ENCODE data around the gene NELL1.
A peak's percentile ranks its signal among the peaks of the same experiment; 100 is the strongest.

The NELL1 gene

DNA sequence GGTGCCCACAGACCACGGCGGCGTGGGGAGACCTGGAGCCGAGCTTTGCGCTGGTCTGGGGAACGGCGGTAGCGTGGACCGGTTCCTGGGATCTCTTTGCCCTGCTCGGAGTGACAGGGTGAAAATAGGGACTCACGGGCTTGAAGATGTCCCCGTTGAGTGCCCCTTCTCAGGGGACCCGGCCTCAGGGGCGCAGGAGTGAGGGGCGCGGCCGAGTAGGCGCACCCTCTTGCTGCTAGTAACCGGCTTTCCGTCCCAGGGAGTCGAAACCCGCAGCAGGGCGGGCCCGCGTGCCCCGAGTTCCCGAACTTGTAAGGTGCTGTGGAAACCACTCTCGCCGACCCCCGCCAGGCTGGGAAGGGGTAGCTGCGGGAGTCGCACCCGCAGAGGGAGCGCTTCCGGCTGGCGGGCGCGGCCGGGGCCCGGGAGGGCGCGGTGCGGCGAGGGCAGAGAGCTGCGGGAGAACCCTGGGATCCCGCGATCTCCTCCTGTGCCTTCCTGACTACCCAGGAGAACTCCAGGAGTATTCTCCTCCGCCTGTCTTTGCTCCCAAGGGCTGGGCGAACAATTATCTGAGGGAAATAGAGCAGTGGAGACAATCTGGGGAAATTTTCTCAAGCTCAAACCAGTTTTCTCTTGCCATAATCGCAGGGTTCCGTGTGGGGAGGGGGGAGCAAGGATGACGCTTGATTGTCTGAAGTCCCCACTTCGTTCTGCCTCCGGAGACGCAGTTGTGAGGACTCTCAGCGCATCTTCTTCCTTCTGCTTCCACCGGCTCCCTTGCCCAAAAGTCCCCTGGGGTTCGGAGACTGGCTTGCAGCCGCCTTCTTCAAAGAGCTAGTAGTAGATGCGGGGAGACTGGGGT is 666 bp downstream of the NELL1 start:
- DNase-seq: no peak

DNA sequence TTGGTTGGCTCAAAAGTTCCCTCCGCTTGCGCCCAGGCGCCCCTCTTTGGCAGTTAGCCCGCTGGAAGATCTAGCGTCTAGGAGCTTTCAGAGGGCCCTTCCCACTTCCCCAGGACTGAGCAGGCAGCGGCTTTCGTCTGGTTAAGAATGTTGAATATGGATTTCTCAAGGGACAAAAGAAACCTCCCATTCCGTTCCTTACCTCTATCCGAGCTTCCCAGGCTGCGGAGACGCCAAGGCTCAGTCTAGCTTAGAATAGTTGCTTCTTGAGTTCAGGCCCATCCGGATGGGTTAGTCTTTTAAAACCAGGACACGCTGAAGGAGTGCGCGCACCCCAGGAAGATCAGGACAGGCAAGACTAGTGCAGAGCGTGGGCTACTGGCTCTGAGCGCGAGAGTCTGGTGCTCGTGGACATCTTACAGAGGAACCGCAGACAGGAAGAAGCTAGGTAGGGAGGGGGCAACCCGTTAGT is 1.6 kb downstream of the NELL1 start:
- DNase-seq: no peak

DNA sequence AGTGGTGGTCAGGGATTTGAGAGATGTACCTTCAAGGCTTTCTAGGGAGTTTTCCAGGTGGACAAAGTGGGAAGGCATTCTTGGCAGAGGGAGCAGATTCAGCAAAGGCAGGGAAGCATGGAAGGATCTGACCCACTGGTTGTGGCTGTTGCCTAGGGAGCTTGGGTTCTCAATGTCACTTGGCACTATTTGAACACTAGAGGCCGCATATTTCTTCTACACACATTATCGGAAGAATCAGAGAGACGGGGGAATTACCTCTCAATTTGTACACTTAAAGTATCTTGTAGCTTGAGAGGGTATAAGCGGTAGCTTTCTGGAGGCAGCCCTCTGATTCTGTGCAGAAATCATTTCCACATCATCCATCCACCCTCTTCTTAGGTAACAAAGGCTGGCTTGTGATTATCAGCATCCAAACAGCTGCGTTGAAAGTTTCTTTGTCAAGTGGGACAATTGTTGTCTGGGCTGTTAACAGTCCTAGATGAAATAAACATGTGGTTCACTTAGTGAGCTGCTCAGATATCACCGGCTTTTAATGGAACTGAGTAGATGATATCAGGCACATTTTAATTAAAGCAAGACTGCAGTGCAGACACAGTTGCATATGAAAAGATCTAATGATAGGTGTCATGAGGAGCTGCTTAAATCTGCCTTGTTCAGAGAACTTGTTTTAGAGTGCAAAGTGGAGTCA is 2.6 kb downstream of the NELL1 start:
- peak; percentile 46 for DNase-seq

DNA sequence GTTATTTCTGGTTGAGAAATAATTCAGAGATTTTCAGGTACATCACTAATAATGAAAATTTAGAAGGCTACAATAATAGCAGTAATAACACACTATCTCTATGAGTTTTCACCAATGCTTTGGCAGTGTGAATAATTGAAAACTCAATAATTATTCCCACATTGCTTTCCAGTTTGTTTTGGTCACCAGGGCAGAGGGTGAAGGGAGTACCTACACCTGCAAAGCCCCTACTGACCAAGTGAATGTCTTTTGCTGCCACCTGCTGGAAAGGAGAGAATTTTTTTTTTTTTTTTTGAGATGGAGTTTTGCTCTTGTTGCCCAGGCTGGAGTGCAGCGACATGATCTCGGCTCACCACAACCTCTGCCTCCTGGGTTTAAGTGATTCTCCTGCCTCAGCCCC is 3.2 kb downstream of the NELL1 start:
- DNase-seq: peak; percentile 25

DNA sequence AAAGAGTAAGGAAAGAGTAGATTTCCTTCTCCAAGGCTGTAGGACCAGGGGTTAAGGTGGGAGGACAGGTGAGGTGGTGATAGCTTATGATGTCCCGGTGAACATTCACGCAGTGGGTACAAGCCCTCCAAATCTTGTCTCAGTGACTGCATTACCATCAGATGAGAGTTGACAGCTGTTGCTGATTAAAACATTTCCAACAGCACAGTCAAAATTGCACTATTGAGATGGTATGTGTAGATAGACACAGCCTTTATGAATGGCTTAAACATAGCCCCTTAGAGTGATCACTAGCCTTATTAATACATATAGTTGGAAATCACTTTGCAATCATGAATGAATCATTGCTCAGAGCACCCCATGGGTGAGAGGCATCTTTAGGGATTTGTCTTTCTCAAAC is 7.3 kb downstream of the NELL1 start:
- DNase-seq: no peak

DNA sequence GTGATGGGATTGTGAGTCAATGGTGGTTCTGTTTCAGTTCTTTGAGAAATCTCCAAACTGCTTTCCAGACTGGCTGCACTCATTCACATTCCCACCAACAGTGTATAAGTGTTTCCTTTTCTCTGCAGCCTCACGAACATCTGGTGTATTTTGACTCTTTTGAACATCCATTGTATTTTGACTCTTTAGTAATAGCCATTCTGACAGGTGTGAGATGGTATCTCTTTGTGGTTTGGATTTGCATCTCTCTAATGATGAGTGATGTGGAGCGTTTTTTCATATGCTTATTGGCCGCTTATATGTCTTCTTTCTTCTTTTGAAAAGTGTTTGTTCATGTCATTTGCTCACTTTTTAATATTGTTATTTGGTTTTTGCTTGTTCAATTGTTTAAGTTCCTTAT is 19.4 kb downstream of the NELL1 start:
- no peak for DNase-seq

DNA sequence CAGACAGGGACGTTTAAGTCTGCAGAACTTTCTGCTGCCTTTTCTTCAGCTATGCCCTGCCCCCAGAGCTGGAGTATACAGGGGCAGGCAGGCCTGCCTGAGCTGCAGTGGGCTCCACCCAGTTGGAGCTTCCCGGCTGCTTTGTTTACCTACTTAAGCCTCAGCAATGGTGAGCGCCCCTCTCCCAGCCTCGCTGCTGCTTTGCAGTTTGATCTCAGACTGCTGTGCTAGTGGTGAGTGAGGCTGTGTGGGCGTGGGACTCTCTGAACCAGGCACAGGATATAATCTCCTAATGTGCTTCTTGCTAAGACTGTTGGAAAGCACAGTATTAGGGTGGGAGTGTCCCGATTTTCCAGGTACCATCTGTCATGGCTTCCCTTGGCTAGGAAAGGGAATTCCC is 38.5 kb downstream of the NELL1 start:
- DNase-seq: no peak

DNA sequence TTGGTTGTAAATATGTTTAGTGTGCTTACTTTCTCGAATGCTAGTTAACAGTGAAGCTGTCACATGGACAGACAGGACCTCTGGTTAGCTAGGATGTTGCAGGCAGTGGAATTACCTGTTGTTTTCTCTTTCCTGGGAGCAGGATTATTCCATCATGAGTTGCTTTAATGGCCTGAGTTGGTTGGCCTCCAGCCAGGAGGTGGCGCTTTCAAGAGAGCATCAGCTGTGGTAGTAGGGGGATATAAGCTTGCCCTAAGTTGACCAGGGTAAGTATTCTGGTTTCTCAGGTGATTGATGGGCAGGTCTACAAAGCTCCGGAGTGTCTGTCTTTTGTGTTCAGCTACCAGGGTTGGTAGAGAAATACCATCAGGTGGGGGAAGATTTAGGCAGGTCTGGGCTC is 43.5 kb downstream of the NELL1 start:
- no peak for DNase-seq

DNA sequence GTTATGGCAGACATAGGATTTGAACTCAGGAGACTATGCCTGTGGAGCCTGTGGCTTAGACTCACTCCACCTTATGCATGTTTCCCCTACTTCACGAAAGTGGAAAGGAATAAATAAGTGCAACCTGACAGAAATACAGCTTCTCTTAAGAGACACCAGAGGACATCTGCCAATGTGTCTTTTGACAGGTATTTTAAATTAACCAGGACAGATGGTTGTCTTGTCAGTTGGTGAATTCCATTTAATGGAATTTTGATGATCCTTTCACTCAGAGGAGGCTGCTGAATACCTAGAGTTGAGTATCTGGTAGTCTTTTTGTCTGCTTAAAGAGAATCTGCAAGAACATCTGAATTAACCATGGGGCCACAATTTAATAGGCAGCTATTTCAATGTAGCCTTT is 46.1 kb downstream of the NELL1 start:
- no peak for DNase-seq

DNA sequence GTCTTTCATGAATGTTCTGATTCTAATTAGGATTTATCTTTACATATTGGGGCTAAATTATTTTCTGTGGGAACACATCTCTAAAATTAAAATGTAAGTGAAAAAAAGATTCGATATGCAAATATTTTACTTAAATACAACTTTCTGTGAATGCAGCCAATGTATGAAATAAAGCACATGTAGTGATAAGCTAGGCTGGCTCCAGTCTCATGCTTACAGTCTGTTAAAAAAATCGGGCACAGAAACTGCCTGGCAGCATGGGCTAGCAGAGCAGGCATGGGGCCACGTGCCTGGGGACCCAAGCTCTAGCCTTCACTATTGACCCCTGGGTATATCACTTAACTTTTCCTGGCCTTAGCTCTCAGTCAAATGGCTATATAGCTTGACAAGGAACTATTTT is 46.5 kb downstream of the NELL1 start:
- no peak for DNase-seq

DNA sequence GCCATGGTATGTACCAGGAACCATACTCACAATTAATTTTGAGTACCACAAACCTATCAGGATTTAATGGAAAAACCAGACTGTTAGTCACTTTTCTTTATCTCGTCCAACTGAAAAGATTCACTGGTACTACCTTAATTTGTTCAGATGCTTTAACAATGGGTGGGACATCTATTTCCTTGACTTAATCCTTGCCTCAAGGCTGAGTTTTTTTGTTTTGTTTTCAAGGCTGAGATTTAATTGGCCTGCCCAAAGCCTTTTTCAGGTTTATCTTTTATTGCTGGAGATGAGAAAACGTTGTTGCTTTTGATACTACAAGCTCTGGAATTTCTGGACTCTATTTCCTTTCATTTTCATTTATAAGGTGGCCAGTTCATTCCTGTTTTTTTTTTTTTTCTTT is 50.4 kb downstream of the NELL1 start:
- DNase-seq: no peak

DNA sequence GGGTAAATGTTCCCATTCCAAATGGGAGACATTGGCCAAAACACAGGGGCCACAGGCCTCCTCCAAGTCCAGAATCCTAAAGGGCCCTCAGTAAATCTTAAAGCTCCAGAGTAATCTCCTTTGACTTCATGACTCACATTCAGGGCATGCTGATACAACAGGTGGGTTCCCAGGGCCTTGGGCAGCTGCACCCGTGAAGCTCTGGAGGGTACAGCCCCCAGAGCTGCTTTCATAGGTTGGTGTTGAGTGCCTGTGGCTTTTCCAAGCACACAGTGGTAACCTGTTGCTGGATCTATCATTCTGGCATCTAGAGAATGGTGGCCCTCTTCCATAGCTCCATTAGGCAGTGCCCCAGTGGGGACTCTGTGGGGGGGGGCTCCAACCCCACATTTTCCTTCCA is 54.0 kb downstream of the NELL1 start:
- DNase-seq: no peak

DNA sequence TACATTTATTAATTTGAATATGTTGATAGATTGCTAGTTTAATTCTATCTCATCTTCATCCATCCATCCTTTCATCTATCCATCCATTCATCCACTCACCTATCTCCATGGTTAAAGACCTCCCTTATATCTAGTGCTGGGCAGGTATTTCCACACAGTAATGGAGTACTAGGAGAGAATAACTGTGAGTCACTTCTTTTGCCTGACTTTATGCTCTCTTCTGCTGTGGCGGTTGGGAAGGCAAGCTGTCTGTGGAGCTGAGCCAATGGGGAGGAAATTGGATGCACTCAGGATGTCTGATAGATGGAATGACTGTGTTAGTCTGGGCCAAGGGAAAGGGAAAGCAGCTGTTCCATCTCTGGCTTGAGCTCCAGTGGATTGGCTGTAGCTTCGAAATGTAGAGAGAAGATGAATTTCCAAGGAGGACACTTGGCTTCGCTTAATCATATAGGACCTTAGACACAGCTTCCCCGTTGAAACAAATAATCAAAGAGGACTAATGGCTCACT is 60.3 kb downstream of the NELL1 start:
- DNase-seq: no peak

DNA sequence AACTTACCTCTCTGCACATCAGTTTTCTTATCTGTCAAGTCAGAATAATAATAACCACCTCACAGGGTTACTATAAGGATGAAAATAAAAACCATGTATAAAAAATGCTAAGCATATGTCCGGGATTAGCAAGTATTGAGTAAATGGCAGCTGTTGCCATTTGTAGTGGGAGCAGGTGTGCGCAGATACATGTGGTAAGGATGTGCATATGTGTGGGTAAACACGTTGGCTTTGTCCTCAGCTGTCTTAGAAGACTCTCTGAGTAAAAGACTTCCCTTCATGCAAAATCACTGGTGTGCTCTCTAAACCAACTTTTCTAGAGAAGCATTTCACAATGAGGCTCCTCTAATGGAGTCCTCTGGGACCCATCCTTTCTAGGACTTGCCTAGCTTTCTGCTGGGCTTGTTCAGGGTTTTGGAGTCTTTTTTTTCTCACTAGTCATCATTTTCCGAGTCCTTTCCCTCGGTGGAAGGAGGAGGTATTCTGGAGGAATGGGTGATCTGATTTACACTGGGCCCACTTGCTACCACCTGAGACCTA is 62.4 kb downstream of the NELL1 start:
- no peak for DNase-seq

DNA sequence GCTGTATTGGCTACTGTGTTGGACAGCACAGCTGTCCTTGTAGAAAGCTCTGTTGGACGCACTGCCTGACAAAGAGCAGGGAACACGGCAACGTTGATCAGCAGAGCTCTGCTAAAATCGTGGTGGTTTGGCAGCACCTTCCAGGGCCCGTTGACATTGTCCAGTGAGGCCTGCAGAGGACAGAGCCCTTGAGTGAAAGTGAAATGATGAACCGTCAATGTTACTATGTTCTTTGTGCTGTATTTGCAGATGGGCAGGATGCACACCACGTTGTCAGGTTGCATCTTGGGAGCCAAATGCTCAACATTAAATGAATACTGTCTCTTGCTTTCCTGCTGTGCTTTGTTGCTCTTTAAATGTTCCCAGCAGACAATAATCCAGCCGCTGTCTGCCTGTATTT is 69.7 kb downstream of the NELL1 start:
- no peak for DNase-seq

DNA sequence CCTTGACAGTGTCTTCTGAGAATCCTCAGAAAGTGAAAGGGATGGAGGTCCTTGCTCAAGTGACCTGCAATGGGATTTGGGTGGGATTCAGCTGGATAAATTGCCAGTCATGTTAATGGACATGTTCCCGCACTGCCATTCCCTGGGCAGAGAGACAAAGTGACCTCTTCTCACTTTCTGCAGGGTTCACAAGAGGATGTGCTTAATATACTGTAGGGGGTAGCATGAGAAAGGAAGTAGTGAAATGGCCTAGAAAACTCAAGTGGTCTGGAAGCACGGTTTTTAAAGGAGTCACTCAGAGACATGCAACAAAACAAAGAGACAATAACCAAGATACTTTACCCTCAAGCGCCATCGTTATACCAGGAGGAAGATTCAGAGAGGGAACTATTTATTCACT is 70.2 kb downstream of the NELL1 start:
- DNase-seq: no peak

DNA sequence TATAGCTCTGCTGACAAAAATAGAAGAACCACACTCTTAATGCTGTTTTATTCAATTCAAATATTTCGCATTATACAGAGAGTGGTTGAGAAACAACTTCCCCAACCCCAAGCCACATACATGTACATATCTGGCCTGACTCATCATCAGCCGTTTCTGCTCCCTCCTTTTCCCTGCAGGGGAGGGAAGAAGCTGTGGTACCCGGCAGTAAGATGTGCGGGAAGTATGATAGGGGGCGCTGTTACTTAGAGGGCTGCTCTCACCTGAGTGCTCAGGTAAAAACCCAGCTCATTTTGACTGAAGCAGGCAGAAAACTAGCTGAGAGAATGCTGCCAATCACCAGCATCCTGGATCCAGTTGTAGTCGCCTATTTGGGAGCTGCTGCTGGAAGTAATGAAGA is 85.5 kb downstream of the NELL1 start:
- DNase-seq: peak; percentile 6

DNA sequence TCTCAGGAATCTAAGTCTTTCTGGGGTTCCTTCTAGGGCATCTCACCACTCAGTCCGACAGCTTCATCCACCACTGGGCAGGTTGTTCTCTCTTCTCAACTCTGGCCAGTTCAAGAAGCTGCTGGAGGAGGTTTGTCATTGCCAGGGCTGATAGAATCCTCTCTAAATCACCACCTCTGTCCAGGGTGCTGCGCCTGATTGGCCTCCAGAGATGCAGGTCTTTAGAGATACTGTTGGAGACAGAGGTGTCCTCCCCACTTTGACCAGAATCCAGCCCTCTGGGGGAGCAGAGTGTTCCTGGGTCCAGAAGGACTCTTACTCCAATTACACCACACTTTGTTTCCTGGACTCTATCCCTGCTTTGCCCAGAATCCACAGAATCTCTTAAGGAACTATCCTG is 90.2 kb downstream of the NELL1 start:
- DNase-seq: no peak

DNA sequence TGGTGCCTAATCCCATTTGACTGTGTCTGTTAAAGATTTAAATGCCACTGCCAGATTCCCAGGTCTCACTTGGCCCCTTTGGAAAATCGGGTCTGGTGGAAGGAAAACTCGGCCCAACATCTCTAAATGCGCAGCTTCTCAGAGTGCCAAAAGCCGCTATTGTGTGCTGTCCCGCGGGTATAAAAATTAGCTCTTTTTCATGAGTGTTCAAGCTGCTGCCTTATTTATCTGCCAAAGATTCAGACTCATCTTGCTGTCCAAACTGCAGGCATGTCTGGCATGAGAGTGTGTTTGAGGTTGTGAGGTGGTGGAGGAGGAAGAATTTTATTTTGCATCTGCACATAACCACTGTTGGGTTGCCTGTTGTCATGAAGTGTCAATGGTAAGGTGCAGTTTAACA is 91.4 kb downstream of the NELL1 start:
- DNase-seq: no peak

DNA sequence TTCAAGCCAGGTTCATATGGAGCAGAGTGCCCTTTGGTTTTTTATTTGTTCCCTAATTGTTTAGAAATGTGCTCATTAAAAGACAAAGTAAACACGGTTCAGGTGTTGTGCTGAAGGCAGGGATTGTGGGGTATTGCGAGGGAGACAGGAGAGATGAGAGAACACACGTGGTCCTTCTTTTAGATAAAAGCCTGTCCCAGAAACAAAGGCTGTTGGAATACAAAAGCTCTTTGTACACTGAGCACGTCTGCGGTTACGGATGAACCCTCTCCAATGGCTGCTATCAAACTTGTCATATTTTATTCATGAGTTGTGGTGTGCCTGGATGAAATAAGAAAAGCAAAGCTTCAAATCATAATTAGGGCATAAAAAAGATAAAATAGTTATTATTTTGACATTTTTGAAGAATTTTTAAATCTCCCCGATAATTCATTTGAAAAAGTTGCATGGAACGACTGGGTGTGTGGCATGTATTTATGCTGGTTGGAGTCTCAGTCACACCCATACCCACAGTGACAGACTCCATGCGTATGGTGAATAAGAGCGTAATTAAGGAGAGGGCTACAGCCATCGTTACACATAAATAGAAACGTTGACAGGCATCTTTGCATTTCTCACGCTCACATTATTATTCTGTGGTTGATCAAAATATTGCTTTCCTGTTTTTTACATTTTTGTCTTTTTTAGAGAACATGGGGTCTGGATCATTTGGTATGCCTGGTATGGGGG is 92.9 kb downstream of the NELL1 start:
- no peak for DNase-seq

DNA sequence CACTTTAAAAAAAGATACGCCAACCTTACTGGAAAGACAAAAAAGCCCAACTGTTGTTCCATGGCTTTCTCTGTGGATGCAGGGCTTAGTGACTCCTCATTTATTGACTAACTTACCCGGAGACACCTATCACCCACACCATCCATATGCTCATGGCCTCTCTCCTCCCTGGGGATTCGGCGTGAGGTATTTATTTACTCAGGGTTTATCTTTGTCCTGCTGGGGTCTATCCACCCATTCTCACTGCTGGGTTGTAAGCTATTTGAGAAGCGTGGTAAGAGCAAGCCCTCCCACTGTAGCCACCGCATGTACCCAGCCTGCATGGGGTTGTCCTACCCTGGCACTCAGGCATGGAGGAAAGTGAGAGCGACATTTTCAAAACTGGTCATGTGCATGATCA is 93.6 kb downstream of the NELL1 start:
- no peak for DNase-seq

DNA sequence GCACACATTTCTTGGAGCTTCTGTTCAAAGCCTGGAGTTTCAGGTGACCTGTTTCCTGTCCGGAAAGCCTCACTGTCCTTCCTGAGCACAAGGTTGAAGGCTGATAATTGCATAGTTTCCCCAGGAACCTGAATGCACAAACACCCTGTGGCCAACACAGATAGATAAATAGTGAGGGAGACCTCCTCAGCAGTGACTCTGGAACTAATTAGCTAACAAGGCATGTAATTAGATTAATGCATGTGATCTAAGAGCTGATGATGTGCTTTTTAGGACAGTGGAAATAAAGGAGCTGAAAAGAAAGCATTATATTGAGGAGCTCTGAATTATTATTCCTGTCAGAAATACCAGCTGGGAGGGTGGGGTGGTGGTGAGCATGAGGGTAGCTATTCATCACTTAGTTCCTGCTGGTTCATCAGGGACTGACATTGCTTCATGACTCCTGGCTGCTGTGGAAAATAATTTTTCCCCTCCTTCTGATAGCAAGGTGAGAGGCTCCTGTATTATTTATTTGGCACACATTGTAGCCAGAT is 101.1 kb downstream of the NELL1 start:
- no peak for DNase-seq

DNA sequence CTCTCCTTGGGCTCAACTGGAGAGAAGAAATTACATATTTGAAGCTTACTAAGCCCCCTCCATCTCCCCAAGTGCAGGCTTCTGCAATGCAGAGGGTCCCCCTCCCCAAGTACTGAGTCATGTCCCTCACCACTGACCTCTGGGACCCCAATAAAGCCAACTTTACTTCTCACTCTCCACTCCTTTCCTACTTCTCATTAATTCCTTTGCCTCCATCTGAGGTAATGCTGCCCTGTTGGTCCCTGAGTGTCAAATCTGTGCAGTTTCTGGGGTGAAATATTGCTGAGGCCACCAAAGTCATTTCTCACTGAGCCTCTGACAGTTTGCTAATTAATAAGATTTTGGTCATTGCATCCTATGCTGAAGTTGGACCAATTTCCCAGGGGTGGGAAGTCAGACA is 101.6 kb downstream of the NELL1 start:
- no peak for DNase-seq
